K562 (cell line): ENCODE results near the gene BAG5. TPM values are rescaled to one million over a fixed set of nuclear protein-coding genes. Genes with fewer than 3 reads are reported as not detected.

Source experiments
- SIX5 ChIP-seq, 2 experiments: IDR thresholded peaks; 2 replicates each; pipeline ENCODE4 v1.6.1; 2011; ENCODE audit warnings: low read length in 2 of 2, borderline replicate concordance in 1 of 2, low read depth in 1 of 2, mild to moderate bottlenecking in 1 of 2, moderate library complexity in 1 of 2; ENCODE audit not compliant: insufficient read depth in 1 of 2
- polyA plus RNA-seq, 8 experiments: library from polyadenylated mRNA; depleted of rRNA in 4 of 8; stranded (reverse) in 5 of 8; unstranded in 3 of 8; fragments of >200 nt; fragmentation: Nextera tagmentation in 2 of 8; fragmentation: Illumina TruSeq in 1 of 8; extraction: Ambion mirVana in 2 of 8; extraction: Trizol in 1 of 8; gene quantifications; 2 replicates each; pipeline versions ENCODE4 v1.2.1 to v1.2.3, GENCODE V29; 2011 to 2014; ENCODE audit warnings: inconsistent platforms in 1 of 8, missing spikeins in 1 of 8
- total RNA-seq, 7 experiments: library from RNA; depleted of rRNA in 6 of 7; stranded (reverse); fragments of >200 nt in 6 of 7; fragmentation: Illumina TruSeq in 2 of 7; extraction: Trizol in 2 of 7; gene quantifications; 2 replicates each; pipeline versions ENCODE4 v1.2.1 to v1.2.3, GENCODE V29; 2011 to 2021; ENCODE audit warnings: low replicate concordance in 1 of 7
- TF ChIP-seq, protein P1 (sequence below): fragments of 200-600 bp; sonication (generic); IDR thresholded peaks from one replicate; pipeline ENCODE4 v1.6.1; 2012; ENCODE audit warnings: mild to moderate bottlenecking, low read depth, low read length, inconsistent platforms
- TF ChIP-seq, protein P2 (sequence below): sonication (generic); formaldehyde crosslinking; IDR thresholded peaks from 2 replicates; pipeline ENCODE4 v1.8.1; 2023; ENCODE audit warnings: mild to moderate bottlenecking, missing genetic modification reagents
- TF ChIP-seq, protein P3 (sequence below): fragments of 450-650 bp; IDR thresholded peaks from 2 replicates; pipeline ENCODE4 v1.6.1; 2016
- TF ChIP-seq, protein P4 (sequence below): sonication (generic); formaldehyde crosslinking; IDR thresholded peaks from 2 replicates; pipeline ENCODE4 v1.8.0; 2022; ENCODE audit warnings: mild to moderate bottlenecking, missing genetic modification reagents

Gene BAG5
- total and polyA plus RNA-seq, 9 of the 15 experiments (the other 6 are each of a cell fraction or from before 2014, with no cell fraction given) = 7.9 to 21.4 (median 13.2) TPM

DNA sequence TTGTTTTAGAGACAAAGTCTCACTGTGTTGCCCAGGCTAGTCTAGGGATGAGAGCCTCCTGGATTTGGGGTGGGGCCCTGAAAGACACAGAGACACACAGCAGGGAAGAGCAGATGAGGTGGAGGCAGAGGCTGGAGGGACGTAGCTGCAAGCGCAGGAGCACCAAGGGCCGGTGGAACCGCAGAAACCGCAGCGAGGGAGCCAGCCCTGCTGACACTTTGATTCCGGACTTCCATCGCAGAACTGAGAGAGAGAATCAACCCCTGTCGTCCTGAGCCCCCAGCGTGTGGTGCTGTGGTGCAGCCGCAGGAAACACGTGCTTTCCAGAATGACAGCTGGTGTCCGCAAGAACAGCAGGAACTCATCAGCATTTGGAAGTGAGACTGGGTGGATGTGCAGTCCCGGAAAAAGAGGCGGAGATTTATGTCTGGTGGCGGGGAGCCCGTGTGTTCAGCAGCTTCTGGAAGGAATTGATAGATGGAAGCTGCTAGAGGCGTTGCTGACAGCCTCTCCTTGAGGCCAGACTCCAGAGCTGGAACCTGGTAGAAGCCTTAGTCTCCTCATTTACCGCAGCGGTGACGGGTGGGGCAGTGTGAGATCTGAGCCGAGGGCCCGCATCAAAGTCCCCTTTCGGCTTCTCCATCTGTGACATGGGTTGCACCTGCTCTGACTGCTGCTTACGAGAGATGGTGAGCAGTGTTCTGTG lies 44.7 kb upstream of the BAG5 start (continued):
- TF ChIP-seq, protein P1, sequence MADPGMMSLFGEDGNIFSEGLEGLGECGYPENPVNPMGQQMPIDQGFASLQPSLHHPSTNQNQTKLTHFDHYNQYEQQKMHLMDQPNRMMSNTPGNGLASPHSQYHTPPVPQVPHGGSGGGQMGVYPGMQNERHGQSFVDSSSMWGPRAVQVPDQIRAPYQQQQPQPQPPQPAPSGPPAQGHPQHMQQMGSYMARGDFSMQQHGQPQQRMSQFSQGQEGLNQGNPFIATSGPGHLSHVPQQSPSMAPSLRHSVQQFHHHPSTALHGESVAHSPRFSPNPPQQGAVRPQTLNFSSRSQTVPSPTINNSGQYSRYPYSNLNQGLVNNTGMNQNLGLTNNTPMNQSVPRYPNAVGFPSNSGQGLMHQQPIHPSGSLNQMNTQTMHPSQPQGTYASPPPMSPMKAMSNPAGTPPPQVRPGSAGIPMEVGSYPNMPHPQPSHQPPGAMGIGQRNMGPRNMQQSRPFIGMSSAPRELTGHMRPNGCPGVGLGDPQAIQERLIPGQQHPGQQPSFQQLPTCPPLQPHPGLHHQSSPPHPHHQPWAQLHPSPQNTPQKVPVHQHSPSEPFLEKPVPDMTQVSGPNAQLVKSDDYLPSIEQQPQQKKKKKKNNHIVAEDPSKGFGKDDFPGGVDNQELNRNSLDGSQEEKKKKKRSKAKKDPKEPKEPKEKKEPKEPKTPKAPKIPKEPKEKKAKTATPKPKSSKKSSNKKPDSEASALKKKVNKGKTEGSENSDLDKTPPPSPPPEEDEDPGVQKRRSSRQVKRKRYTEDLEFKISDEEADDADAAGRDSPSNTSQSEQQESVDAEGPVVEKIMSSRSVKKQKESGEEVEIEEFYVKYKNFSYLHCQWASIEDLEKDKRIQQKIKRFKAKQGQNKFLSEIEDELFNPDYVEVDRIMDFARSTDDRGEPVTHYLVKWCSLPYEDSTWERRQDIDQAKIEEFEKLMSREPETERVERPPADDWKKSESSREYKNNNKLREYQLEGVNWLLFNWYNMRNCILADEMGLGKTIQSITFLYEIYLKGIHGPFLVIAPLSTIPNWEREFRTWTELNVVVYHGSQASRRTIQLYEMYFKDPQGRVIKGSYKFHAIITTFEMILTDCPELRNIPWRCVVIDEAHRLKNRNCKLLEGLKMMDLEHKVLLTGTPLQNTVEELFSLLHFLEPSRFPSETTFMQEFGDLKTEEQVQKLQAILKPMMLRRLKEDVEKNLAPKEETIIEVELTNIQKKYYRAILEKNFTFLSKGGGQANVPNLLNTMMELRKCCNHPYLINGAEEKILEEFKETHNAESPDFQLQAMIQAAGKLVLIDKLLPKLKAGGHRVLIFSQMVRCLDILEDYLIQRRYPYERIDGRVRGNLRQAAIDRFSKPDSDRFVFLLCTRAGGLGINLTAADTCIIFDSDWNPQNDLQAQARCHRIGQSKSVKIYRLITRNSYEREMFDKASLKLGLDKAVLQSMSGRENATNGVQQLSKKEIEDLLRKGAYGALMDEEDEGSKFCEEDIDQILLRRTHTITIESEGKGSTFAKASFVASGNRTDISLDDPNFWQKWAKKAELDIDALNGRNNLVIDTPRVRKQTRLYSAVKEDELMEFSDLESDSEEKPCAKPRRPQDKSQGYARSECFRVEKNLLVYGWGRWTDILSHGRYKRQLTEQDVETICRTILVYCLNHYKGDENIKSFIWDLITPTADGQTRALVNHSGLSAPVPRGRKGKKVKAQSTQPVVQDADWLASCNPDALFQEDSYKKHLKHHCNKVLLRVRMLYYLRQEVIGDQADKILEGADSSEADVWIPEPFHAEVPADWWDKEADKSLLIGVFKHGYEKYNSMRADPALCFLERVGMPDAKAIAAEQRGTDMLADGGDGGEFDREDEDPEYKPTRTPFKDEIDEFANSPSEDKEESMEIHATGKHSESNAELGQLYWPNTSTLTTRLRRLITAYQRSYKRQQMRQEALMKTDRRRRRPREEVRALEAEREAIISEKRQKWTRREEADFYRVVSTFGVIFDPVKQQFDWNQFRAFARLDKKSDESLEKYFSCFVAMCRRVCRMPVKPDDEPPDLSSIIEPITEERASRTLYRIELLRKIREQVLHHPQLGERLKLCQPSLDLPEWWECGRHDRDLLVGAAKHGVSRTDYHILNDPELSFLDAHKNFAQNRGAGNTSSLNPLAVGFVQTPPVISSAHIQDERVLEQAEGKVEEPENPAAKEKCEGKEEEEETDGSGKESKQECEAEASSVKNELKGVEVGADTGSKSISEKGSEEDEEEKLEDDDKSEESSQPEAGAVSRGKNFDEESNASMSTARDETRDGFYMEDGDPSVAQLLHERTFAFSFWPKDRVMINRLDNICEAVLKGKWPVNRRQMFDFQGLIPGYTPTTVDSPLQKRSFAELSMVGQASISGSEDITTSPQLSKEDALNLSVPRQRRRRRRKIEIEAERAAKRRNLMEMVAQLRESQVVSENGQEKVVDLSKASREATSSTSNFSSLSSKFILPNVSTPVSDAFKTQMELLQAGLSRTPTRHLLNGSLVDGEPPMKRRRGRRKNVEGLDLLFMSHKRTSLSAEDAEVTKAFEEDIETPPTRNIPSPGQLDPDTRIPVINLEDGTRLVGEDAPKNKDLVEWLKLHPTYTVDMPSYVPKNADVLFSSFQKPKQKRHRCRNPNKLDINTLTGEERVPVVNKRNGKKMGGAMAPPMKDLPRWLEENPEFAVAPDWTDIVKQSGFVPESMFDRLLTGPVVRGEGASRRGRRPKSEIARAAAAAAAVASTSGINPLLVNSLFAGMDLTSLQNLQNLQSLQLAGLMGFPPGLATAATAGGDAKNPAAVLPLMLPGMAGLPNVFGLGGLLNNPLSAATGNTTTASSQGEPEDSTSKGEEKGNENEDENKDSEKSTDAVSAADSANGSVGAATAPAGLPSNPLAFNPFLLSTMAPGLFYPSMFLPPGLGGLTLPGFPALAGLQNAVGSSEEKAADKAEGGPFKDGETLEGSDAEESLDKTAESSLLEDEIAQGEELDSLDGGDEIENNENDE = no peak
- TF ChIP-seq, protein P2, sequence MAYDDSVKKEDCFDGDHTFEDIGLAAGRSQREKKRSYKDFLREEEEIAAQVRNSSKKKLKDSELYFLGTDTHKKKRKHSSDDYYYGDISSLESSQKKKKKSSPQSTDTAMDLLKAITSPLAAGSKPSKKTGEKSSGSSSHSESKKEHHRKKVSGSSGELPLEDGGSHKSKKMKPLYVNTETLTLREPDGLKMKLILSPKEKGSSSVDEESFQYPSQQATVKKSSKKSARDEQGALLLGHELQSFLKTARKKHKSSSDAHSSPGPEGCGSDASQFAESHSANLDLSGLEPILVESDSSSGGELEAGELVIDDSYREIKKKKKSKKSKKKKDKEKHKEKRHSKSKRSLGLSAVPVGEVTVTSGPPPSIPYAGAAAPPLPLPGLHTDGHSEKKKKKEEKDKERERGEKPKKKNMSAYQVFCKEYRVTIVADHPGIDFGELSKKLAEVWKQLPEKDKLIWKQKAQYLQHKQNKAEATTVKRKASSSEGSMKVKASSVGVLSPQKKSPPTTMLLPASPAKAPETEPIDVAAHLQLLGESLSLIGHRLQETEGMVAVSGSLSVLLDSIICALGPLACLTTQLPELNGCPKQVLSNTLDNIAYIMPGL (CRISPR knock-in tag) = no peak
- TF ChIP-seq, protein P3, sequence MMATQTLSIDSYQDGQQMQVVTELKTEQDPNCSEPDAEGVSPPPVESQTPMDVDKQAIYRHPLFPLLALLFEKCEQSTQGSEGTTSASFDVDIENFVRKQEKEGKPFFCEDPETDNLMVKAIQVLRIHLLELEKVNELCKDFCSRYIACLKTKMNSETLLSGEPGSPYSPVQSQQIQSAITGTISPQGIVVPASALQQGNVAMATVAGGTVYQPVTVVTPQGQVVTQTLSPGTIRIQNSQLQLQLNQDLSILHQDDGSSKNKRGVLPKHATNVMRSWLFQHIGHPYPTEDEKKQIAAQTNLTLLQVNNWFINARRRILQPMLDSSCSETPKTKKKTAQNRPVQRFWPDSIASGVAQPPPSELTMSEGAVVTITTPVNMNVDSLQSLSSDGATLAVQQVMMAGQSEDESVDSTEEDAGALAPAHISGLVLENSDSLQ = peak; percentile 50; the same call in 1 of the 2 replicates
- no peak for TF ChIP-seq SIX5 (IDR thresholded peaks at IDR 0.05; ENCODE audit: borderline replicate concordance in 1 of 2, insufficient read depth in 1 of 2, low read depth in 1 of 2, low read length in 2 of 2)
- TF ChIP-seq, protein P4, sequence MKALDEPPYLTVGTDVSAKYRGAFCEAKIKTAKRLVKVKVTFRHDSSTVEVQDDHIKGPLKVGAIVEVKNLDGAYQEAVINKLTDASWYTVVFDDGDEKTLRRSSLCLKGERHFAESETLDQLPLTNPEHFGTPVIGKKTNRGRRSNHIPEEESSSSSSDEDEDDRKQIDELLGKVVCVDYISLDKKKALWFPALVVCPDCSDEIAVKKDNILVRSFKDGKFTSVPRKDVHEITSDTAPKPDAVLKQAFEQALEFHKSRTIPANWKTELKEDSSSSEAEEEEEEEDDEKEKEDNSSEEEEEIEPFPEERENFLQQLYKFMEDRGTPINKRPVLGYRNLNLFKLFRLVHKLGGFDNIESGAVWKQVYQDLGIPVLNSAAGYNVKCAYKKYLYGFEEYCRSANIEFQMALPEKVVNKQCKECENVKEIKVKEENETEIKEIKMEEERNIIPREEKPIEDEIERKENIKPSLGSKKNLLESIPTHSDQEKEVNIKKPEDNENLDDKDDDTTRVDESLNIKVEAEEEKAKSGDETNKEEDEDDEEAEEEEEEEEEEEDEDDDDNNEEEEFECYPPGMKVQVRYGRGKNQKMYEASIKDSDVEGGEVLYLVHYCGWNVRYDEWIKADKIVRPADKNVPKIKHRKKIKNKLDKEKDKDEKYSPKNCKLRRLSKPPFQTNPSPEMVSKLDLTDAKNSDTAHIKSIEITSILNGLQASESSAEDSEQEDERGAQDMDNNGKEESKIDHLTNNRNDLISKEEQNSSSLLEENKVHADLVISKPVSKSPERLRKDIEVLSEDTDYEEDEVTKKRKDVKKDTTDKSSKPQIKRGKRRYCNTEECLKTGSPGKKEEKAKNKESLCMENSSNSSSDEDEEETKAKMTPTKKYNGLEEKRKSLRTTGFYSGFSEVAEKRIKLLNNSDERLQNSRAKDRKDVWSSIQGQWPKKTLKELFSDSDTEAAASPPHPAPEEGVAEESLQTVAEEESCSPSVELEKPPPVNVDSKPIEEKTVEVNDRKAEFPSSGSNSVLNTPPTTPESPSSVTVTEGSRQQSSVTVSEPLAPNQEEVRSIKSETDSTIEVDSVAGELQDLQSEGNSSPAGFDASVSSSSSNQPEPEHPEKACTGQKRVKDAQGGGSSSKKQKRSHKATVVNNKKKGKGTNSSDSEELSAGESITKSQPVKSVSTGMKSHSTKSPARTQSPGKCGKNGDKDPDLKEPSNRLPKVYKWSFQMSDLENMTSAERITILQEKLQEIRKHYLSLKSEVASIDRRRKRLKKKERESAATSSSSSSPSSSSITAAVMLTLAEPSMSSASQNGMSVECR (CRISPR knock-in tag) = peak; percentile 71; the same call in 1 of the 2 replicates
